Activated CD4-positive, alpha-beta memory T cell treated with anti-CD3 and anti-CD28 coated beads for 36 hours (primary cell): ENCODE results near the gene CIDEA. TPM values are rescaled to one million over a fixed set of nuclear protein-coding genes. Genes with fewer than 3 reads are reported as not detected.
A peak's percentile ranks its signal among the peaks of the same experiment; 100 is the strongest.

Experiments used
- CTCF ChIA-PET: fragments of 350-600 bp; sonication (Branson Sonifier 250); formaldehyde crosslinking; loops from one replicate; lab custom pipeline; 2021; ENCODE audit warnings: antibody characterized with exemption, inconsistent platforms; lab: Charles Lee
- POLR2A ChIA-PET: fragments of 350-600 bp; sonication (Branson Sonifier 250); formaldehyde crosslinking; loops from one replicate; lab custom pipeline; 2021; ENCODE audit warnings: antibody characterized with exemption; lab: Charles Lee
- DNase-seq: peaks from one replicate; pipeline ENCODE4 v3.0.0-alpha.2; 2020
- H3K27ac Mint-ChIP-seq: one replicate; pipeline ENCODE4 v1.8.0; 2021; ENCODE audit warnings: mixed read lengths
- H3K27me3 Mint-ChIP-seq: one replicate; pipeline ENCODE4 v1.8.0; 2021; ENCODE audit warnings: mixed read lengths
- H3K36me3 Mint-ChIP-seq: one replicate; pipeline ENCODE4 v1.8.0; 2021; ENCODE audit warnings: mixed read lengths
- H3K4me1 Mint-ChIP-seq: one replicate; pipeline ENCODE4 v1.8.0; 2021; ENCODE audit warnings: low read depth, mixed read lengths
- H3K4me3 Mint-ChIP-seq: one replicate; pipeline ENCODE4 v1.8.0; 2021; ENCODE audit warnings: mild to moderate bottlenecking, mixed read lengths
- H3K9me3 Mint-ChIP-seq: one replicate; pipeline ENCODE4 v1.8.0; 2021; ENCODE audit warnings: mixed read lengths
- intact Hi-C: fragments of 100-400 bp; cut with micrococcal nuclease; formaldehyde crosslinking; loops from one replicate; pipeline ENCODE4 v1.15.1; 2023
- total RNA-seq, 2 experiments: library from RNA; stranded (reverse); gene quantifications; one replicate each; pipeline ENCODE4 v1.2.3, GENCODE V29; 2021

The CIDEA gene
- total RNA-seq, 2 experiments from 2014 or later = not detected

- ChIA-PET POLR2A (no interaction called here), CTCF (no interaction called here)
- Mint-ChIP-seq H3K36me3 (no peaks in the 10 kb centered on the region), H3K27ac (no peak overlapping the region), H3K4me3 (no peak overlapping the region), H3K4me1 (no peaks in the 10 kb centered on the region), H3K27me3 (peaks cover 22% of the 10 kb centered on the region), H3K9me3 (no peaks in the 10 kb centered on the region)
- intact Hi-C loops = no loop called here
- DNase-seq = no peak
These were observed 41.4 kb downstream of the CIDEA start for GRCh38 chr18:12295389-12296086.

GRCh38 chr18:12296087-12296403 lies 41.9 kb downstream of the CIDEA start:
- ChIA-PET POLR2A (no interaction called here), CTCF (no interaction called here)

GRCh38 chr18:12296457-12296856 lies 42.3 kb downstream of the CIDEA start:
- ChIA-PET CTCF (no interaction called here), POLR2A (no interaction called here)
- no peak overlapping the region for H3K27ac Mint-ChIP-seq
- DNase-seq = no peak
- H3K4me3 Mint-ChIP-seq = no peak overlapping the region
- intact Hi-C loops = no loop called here
- H3K36me3 Mint-ChIP-seq = no peaks in the 10 kb centered on the region
- no peaks in the 10 kb centered on the region for H3K9me3 Mint-ChIP-seq
- peaks cover 20% of the 10 kb centered on the region for H3K27me3 Mint-ChIP-seq
- no peaks in the 10 kb centered on the region for H3K4me1 Mint-ChIP-seq

More at GRCh38 chr18:12296087-12296403, 41.9 kb downstream of the CIDEA start:
- no peak for DNase-seq
- Mint-ChIP-seq H3K4me3 (no peak overlapping the region), H3K4me1 (no peaks in the 10 kb centered on the region), H3K27ac (no peak overlapping the region), H3K36me3 (no peaks in the 10 kb centered on the region), H3K27me3 (peaks cover 22% of the 10 kb centered on the region), H3K9me3 (no peaks in the 10 kb centered on the region)
- intact Hi-C loops = no loop called here

- CTCF ChIA-PET = interaction anchor here (1.3 to 2.5 kb wide), 2 partner anchors 28 kb away, joined by 3 to 8 read pairs; no protein-coding TSS in a partner anchor
- POLR2A ChIA-PET = no interaction called here
- intact Hi-C loops = no loop called here
These were observed 45.7 kb downstream of the CIDEA start for GRCh38 chr18:12299862-12300261.

GRCh38 chr18:12301263-12302005 lies 47.3 kb downstream of the CIDEA start:
- intact Hi-C loops = no loop called here
- no peaks in the 10 kb centered on the region for H3K36me3 Mint-ChIP-seq
- CTCF ChIA-PET = interaction anchor here (1.3 kb wide), 1 partner anchor 27 kb away, joined by 3 read pairs; no protein-coding TSS in a partner anchor
- no peaks in the 10 kb centered on the region for H3K4me1 Mint-ChIP-seq
- H3K4me3 Mint-ChIP-seq = no peak overlapping the region
- H3K9me3 Mint-ChIP-seq = no peaks in the 10 kb centered on the region
- POLR2A ChIA-PET = no interaction called here
- DNase-seq = no peak
- no peak overlapping the region for H3K27ac Mint-ChIP-seq
- H3K27me3 Mint-ChIP-seq = peaks cover 17% of the 10 kb centered on the region

More at GRCh38 chr18:12299862-12300261, 45.7 kb downstream of the CIDEA start:
- Mint-ChIP-seq H3K27ac (no peak overlapping the region), H3K27me3 (peaks cover 11% of the 10 kb centered on the region), H3K9me3 (no peaks in the 10 kb centered on the region), H3K4me1 (no peaks in the 10 kb centered on the region), H3K4me3 (no peak overlapping the region), H3K36me3 (no peaks in the 10 kb centered on the region)
- DNase-seq = no peak

GRCh38 chr18:12302391-12303147 lies 48.4 kb downstream of the CIDEA start:
- H3K27me3 Mint-ChIP-seq = peaks cover 27% of the 10 kb centered on the region
- H3K27ac Mint-ChIP-seq = no peak overlapping the region
- CTCF ChIA-PET = no interaction called here
- intact Hi-C loops = no loop called here
- no peaks in the 10 kb centered on the region for H3K9me3 Mint-ChIP-seq
- peaks cover 10% of the 10 kb centered on the region for H3K4me1 Mint-ChIP-seq
- no peak for DNase-seq
- POLR2A ChIA-PET = no interaction called here
- H3K36me3 Mint-ChIP-seq = no peaks in the 10 kb centered on the region
- no peak overlapping the region for H3K4me3 Mint-ChIP-seq

GRCh38 chr18:12304351-12305210 lies 50.4 kb downstream of the CIDEA start:
- no peaks in the 10 kb centered on the region for H3K9me3 Mint-ChIP-seq
- no peaks in the 10 kb centered on the region for H3K36me3 Mint-ChIP-seq
- intact Hi-C loops = no loop called here
- peaks cover 10% of the 10 kb centered on the region for H3K4me1 Mint-ChIP-seq
- no peak overlapping the region for H3K4me3 Mint-ChIP-seq
- CTCF ChIA-PET = no interaction called here
- POLR2A ChIA-PET = no interaction called here
- H3K27ac Mint-ChIP-seq = no peak overlapping the region
- peaks cover 33% of the 10 kb centered on the region for H3K27me3 Mint-ChIP-seq
- DNase-seq = no peak

- no peak overlapping the region for H3K27ac Mint-ChIP-seq
- H3K36me3 Mint-ChIP-seq = peaks cover 2% of the 10 kb centered on the region
- intact Hi-C loops = no loop called here
- no peaks in the 10 kb centered on the region for H3K9me3 Mint-ChIP-seq
- peaks cover 36% of the 10 kb centered on the region for H3K27me3 Mint-ChIP-seq
- ChIA-PET POLR2A (no interaction called here), CTCF (no interaction called here)
- peaks cover 10% of the 10 kb centered on the region for H3K4me1 Mint-ChIP-seq
- H3K4me3 Mint-ChIP-seq = no peak overlapping the region
- no peak for DNase-seq
These were observed 51.0 kb downstream of the CIDEA start for GRCh38 chr18:12305211-12305610.

GRCh38 chr18:12305930-12306629 lies 51.9 kb downstream of the CIDEA start:
- intact Hi-C loops = no loop called here
- Mint-ChIP-seq H3K4me3 (no peak overlapping the region), H3K36me3 (peaks cover 2% of the 10 kb centered on the region), H3K27ac (no peak overlapping the region), H3K27me3 (peaks cover 40% of the 10 kb centered on the region), H3K4me1 (peaks cover 10% of the 10 kb centered on the region), H3K9me3 (no peaks in the 10 kb centered on the region)
- DNase-seq = no peak
- CTCF ChIA-PET = no interaction called here
- POLR2A ChIA-PET = no interaction called here

- intact Hi-C loops = no loop called here
- POLR2A ChIA-PET = no interaction called here
- no peak overlapping the region for H3K27ac Mint-ChIP-seq
- H3K4me3 Mint-ChIP-seq = peak overlapping the region; percentile 72
- CTCF ChIA-PET = interaction anchor here (0.6 kb wide), 1 partner anchor 395 kb away, joined by 3 read pairs; no protein-coding TSS in a partner anchor
- H3K4me1 Mint-ChIP-seq = peaks cover 10% of the 10 kb centered on the region
- peaks cover 41% of the 10 kb centered on the region for H3K27me3 Mint-ChIP-seq
- H3K9me3 Mint-ChIP-seq = peaks cover 3% of the 10 kb centered on the region
- no peak for DNase-seq
- peaks cover 6% of the 10 kb centered on the region for H3K36me3 Mint-ChIP-seq
These were observed 52.9 kb downstream of the CIDEA start for GRCh38 chr18:12306752-12307700.
